GM12891 (cell line): ENCODE results near the gene PARVB.
"Not testable (repeated sequence)": the region's sequence is repeated elsewhere in the genome, so short reads cannot be mapped to it uniquely, and the experiment has no call there.

Experiments
- DNase-seq: peaks from one replicate; pipeline ENCODE4 v3.0.0; 2011; ENCODE audit warnings: low spot score; ENCODE audit not compliant: insufficient read length
- FAIRE-seq: peaks from 2 replicates; lab custom pipeline; 2011; peaks lifted over from hg19 to GRCh38; lab: Jason Lieb, UNC
- PAX5 ChIP-seq: IDR thresholded peaks from 2 replicates; pipeline ENCODE4 v1.6.1; 2011; ENCODE audit warnings: low read length, moderate library complexity, mild to moderate bottlenecking; ENCODE audit not compliant: insufficient read depth, severe bottlenecking
- POLR2A ChIP-seq: IDR thresholded peaks from 2 replicates; pipeline ENCODE4 v1.6.1; 2011; ENCODE audit warnings: low read depth, low read length, control low read depth
- POLR2AphosphoS5 ChIP-seq: IDR thresholded peaks from 2 replicates; pipeline ENCODE4 v1.6.1; 2011; ENCODE audit warnings: low read depth, low read length, control low read depth
- POU2F2 ChIP-seq: IDR thresholded peaks from 2 replicates; pipeline ENCODE4 v1.6.1; 2011; ENCODE audit warnings: low read depth, mild to moderate bottlenecking, control low read depth, low read length, moderate library complexity
- SPI1 ChIP-seq: IDR thresholded peaks from 2 replicates; pipeline ENCODE4 v1.6.1; 2011; ENCODE audit warnings: low read depth, low read length, control low read depth
- TAF1 ChIP-seq: IDR thresholded peaks from 2 replicates; pipeline ENCODE4 v1.6.1; 2011; ENCODE audit warnings: low read depth, low read length, control low read depth

PARVB gene

DNA sequence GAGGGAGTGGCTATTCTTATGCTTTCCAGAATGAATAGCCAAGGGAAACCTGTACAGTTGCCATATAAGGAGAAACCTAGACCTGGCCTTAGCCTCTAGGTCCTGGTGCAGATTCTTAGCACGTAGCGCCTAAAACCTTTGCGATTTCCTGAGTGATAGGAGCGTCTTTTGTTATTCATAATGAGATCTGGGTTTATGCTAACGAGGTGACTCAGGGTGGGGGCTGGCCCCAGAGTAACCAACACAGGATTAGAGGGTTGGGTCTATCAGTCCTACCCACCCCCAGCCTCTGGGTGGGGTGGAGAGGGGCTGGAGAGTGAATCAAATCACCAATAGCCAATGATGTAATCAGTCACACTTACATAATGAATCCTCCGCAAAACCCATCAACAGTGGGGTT, 83.2 kb downstream of the PARVB start:
- FAIRE-seq = no peak
- no peak for DNase-seq

DNA sequence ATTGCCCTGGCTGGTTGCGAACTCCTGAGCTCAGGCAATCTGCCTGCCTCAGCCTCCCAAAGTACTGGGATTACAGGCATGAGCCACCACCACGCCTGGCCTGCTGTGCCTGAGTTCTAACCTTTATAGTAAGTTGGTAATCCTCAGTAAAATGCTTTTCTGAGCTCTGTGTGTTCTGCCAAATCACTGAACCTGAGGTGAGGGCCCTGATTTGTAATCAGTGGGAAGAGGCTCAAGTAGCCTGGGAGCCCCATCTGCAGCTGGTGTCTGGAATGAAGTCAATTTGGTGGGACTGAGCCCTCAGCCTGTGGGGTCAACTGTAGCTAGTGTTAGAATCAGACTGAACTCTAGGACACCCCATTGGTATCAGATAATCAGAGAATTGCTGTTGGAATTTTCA, 84.0 kb downstream of the PARVB start:
- DNase-seq = no peak
- no peak for FAIRE-seq
- no peak for TF ChIP-seq SPI1
- no peak for TF ChIP-seq POU2F2
- no peak for TF ChIP-seq PAX5
- TF ChIP-seq POLR2A = no peak
- TF ChIP-seq TAF1 = no peak
- no peak for TF ChIP-seq POLR2AphosphoS5

More for the DNA sequence above, 83.2 kb downstream of the PARVB start:
- no peak for TF ChIP-seq PAX5
- no peak for TF ChIP-seq POU2F2
- TF ChIP-seq POLR2AphosphoS5 = no peak
- no peak for TF ChIP-seq SPI1
- TF ChIP-seq TAF1 = no peak
- TF ChIP-seq POLR2A = no peak

DNA sequence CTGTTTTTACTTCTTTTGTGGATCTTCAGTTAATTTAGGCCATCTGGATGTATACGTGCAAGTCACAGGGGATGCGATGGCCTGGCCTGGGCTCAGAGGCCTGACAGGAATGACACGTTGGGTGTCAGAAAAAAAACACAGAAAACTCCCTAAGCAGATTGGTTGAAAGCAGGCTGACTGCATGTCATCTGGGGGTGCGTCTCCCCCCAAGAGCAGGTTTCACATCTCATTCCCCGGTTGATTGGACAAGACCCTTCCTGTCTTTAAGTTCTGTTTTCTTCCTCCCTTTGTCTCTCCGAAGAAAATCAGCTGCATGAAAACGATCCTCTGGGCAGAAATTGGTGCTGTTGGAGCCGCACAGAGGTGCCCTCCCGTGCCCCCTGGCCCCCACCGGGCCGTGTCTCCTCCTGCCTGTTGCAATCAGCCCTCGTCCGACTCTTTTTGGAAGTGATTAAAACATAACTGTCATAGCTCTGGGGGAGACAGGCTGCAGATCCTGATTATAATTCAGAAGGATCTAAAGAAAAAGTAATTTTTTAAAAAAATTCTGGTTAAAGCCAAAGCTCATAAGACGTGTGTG, 84.8 kb downstream of the PARVB start:
- no peak for FAIRE-seq
- DNase-seq = no peak
- no peak for TF ChIP-seq SPI1
- TF ChIP-seq PAX5 = no peak
- no peak for TF ChIP-seq POU2F2
- TF ChIP-seq POLR2A = no peak
- TF ChIP-seq TAF1 = no peak

DNA sequence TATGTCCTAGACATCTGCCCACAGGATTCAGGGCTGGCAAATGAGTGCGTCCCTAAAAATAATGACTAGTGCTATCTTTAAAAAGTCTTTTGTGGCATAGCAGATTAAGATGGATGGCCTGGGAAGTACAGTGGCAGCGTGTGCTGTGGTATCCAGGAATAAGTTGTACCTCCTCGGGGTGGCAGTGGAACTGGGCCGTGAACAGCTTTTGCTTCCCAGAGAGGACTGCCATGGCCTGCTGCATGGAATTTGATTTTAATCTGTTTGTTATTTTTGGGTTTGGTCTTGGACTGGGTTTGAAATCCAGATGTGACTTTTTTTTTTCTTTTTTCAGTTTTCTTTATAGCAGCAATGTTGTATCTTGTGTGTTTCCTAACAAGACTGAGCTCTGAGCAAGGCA, 85.3 kb downstream of the PARVB start:
- TF ChIP-seq SPI1 = no peak
- no peak for TF ChIP-seq POLR2AphosphoS5
- DNase-seq = no peak
- FAIRE-seq = no peak

DNA sequence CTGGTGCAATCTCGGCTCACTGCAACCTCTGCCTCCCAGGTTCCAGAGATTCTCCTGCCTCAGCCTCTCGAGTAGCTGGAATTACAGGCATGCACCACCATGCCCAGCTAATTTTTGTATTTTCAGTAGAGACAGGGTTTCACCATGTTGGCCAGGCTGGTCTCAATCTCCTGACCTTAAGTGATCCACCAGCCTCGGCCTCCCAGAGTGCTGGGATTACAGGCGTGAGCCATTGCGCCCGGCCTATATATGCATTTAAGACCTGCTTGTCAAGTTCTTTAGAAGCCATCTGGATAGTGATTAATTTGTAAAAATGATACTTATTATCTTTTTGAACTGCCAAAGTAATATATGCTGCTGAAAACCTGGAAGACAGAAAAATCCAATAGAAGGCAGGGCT, 86.6 kb downstream of the PARVB start:
- FAIRE-seq = not testable (repeated sequence)

DNA sequence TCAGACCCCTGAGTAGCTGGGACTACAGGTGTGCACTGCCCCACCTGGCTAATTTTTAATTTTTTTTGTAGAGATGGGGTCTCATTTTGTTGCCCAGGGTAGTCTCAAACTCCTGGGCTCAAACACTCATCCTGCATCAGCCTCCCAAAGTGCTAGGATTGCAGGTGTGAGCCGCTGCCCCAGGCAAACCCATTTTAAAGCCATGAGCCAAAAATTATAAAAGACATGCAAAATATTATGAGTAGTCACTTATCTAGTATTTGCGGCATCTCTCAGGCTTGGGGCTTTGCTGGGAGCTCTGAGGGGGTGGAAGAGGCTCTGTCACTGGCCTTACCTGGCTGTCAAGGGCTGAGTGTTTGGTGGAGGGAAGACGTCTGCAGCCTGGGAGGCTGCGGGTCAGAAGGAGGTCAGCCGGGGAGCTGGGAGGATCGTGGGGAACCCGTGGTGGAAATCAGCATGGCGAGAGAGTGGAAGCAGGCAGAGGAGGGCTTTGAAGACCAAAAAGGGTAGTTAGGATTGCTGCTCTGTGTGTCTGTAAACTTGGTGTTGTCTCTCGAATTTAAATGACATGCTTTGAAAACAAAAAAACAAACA, 87.6 kb downstream of the PARVB start:
- no peak for DNase-seq
- no peak for FAIRE-seq
- no peak for TF ChIP-seq PAX5
- TF ChIP-seq POLR2A = no peak
- TF ChIP-seq TAF1 = no peak
- no peak for TF ChIP-seq SPI1
- no peak for TF ChIP-seq POU2F2
- no peak for TF ChIP-seq POLR2AphosphoS5

More for the DNA sequence above, 86.6 kb downstream of the PARVB start:
- not testable (repeated sequence) for DNase-seq

DNA sequence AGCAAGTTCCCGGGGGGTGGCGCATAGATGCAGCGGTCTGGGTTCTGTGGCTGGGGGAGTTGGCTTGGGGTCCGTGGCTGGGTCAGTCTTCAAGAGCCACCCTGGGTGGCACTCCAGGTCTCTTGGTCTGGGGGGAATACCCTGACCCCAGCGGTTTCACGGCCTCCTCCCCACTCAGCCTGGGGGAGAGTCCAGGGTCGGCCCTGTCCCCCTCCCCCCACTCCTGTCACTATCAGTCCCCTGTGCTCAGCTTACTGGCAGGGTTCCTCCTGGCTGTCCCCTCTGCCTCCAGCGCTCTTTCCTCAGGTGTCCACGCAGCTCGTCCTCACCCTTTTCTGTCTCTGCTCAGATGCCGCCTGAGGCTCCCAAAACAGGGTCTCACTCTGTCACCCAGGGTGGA, 88.1 kb downstream of the PARVB start:
- no peak for DNase-seq
- TF ChIP-seq POU2F2 (no peak), POLR2A (no peak), SPI1 (no peak), PAX5 (no peak)

DNA sequence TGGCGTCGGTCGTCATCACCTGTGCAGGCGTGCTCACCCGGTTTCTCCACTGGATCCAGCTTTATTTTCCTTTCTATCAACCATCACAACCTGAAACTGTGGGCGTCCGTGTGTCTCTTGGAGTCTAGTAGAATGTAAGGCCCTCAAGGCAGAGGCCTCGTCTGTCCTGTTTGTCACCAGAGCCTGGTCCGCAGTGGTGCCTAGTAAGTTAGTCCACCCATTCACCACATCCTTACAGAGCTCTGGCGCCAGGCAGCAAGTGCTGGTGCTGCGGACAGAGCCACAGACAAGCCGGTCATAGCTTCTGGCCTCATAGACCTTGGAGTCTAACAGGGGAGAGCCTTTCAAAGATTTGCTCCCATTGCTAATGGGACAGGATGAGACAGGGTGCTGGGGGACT, 92.2 kb downstream of the PARVB start:
- DNase-seq (no peak), FAIRE-seq (no peak)
- TF ChIP-seq POU2F2 (no peak), POLR2A (no peak), TAF1 (no peak), PAX5 (no peak), SPI1 (no peak), POLR2AphosphoS5 (no peak)

More for the DNA sequence above, 88.1 kb downstream of the PARVB start:
- no peak for FAIRE-seq

DNA sequence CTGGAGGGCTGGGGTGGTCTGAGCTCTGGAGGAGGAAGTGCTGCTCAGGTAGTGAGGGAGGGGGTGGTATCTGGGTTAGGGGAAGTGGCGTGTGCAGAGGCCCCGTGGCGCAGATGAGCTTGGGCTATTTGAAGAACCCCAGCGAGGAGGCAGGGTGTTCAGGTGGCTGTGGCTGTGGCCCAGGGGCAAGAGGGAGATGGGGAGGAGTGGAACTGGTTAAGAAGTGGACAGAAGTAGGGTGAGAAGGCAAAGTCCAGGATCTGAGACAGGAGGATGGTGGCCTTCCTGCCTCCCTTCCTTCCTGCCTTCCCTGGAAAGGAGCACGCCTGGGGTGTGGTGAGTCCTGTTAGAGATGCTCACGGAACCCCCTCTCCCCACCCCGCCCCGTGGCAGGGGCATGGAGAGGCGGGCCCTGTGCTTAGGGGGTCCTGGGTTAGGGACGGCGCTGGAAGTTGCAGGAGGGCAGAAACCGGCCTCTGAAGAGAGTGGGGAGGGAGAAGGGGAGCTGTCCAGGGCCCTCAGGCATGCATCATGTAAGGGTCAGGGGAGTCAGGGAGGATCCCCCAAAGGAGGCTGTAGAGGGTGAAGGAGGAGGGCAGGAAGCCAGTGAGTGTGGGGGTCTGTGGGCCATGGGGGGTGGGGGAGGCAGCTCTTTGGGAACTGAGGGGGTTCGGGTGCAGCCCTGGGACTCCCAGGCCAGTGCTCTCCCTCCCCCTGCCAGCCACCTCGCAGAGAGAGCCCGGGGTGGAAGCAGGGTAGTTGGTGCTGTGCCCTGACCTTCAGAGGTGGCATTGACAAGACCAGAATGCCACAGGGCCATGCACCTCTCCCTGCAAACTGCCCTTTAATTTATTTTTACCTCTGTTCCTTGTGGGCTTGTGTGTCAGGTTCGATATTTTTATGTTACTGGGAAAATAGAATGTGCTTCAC, 92.9 kb downstream of the PARVB start:
- no peak for DNase-seq
- TF ChIP-seq POU2F2 = no peak
- no peak for TF ChIP-seq POLR2A
- TF ChIP-seq POLR2AphosphoS5 = no peak
- no peak for TF ChIP-seq SPI1
- FAIRE-seq = no peak

DNA sequence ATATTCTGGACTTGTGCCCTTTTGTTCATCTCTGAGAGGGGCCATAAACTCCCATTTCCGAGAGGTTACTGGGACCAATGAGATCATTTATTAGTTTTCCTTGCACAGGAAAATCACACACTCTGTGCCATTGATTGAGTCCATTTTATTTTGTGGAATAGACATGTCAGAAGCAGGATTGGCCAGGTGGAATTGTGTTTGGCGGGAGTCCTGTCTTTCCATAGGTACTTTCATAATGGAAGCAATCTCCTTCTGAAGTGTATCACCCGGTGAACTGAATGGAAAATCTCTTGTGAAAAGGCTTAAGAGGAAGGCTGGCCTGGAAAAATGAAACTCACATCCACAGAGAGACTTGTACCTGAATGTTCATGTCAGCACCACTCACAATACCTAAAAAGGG, 93.6 kb downstream of the PARVB start:
- TF ChIP-seq POLR2A (no peak), TAF1 (no peak), POU2F2 (no peak), PAX5 (no peak)
- DNase-seq = no peak
- no peak for FAIRE-seq
